ENCODE measurements around the gene SLIRP. TPM values are rescaled to one million over a fixed set of nuclear protein-coding genes. Genes with fewer than 3 reads are reported as not detected.
"Not testable (repeated sequence)": the region's sequence is repeated elsewhere in the genome, so short reads cannot be mapped to it uniquely, and the experiment has no call there.

SLIRP gene
- total and polyA plus RNA-seq, 4 experiments from 2014 or later: 37.5 to 334 (median 126) TPM

- H3K36me3 ChIP-seq (ENCODE audit: insufficient read depth, low read length): peaks cover 29% of the 10 kb centered on the region
- CTCF ChIA-PET (ENCODE audit: partially characterized antibody): no interaction called here
Measured at GRCh38 chr14:77741438-77741837, 33.5 kb downstream of the SLIRP start.

DNA sequence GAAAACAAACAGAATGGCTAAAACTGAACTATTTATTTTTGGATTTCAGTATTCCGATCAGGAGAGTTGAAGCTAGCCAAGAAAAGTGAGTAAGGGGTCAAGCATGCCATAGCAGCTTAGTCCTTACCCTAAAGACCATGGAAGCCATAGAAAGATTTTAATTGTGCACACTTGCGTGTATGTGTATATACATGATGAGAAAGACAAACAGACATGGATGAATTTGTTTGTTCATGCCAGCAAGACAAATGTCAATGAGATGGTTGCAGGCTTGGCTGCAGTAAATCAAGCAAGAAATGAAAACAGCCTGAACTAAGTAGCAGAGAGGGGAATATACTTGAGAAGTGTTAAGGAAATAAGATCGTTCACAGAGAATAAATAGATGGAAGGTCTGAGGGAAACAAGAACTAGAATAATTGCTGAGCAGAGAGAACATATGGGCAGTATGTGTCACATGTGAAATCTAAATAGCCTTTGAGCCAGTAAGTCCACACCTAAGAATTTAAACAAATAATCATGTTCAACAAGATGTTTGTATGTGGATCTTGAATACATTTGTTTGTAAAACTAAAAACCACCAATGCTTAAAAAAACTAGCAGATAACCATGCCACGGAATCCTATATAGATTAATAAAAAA lies 38.3 kb downstream of the SLIRP start:
- Histone ChIP-seq H3K9me3 (ENCODE audit: control insufficient read depth in 1 of 2, low read length in 2 of 2) (no peaks in the 10 kb centered on the region), H3K27ac (ENCODE audit: low read depth, low read length) (no peak overlapping the region), H3K27me3 (ENCODE audit: insufficient read depth, low read length) (no peaks in the 10 kb centered on the region), H3K4me1 (ENCODE audit: insufficient read depth, low read length) (no peaks in the 10 kb centered on the region), H3K36me3 (ENCODE audit: insufficient read depth, low read length) (peaks cover 29% of the 10 kb centered on the region), H3K4me3 (ENCODE audit: low read length in 2 of 2) (no peak overlapping the region)
- Mint-ChIP-seq H3K27me3 (no peaks in the 10 kb centered on the region), H3K9me3 (peaks cover 0 to 2% (median 0%) of the 10 kb centered on the region in 8 donors), H3K27ac (peak overlapping the region in 4 of 7 donors; percentile 0 to 89 (median 46)), H3K4me3 (no peak overlapping the region), H3K4me1 (peaks cover 20 to 43% (median 33%) of the 10 kb centered on the region in 4 donors), H3K36me3 (peaks cover 44 to 65% of the 10 kb centered on the region in 2 donors)
- ChIA-PET POLR2A (ENCODE audit: partially characterized antibody) (interaction anchor here (0.6 to 1.2 kb wide), 2 partner anchors 12 to 1581 kb away, joined by 3 to 4 read pairs; no protein-coding TSS in a partner anchor), CTCF (ENCODE audit: partially characterized antibody) (no interaction called here)
- intact Hi-C loops (cut with micrococcal nuclease): no loop called here
- DNase-seq: no peak

More at GRCh38 chr14:77741438-77741837, 33.5 kb downstream of the SLIRP start:
- Histone ChIP-seq H3K4me3 (ENCODE audit: low read length in 2 of 2) (no peak overlapping the region), H3K9me3 (ENCODE audit: control insufficient read depth in 1 of 2, low read length in 2 of 2) (no peaks in the 10 kb centered on the region), H3K4me1 (ENCODE audit: insufficient read depth, low read length) (peaks cover 11% of the 10 kb centered on the region), H3K27ac (ENCODE audit: low read depth, low read length) (no peak overlapping the region), H3K27me3 (ENCODE audit: insufficient read depth, low read length) (no peaks in the 10 kb centered on the region)
- Mint-ChIP-seq H3K36me3 (peaks cover 29 to 63% of the 10 kb centered on the region in 2 donors), H3K9me3 (no peaks in the 10 kb centered on the region), H3K27ac (peak overlapping the region in 4 of 7 donors; percentile 5 to 72 (median 25)), H3K4me3 (peak overlapping the region in 1 of 8 donors; percentile 2), H3K27me3 (no peaks in the 10 kb centered on the region), H3K4me1 (peaks cover 26 to 55% (median 38%) of the 10 kb centered on the region in 4 donors)
- POLR2A ChIA-PET (ENCODE audit: partially characterized antibody): interaction anchor here (0.6 to 1.6 kb wide), 2 partner anchors 19 to 20 kb away, joined by 3 to 5 read pairs; partner anchors contain the start of gene SNW1
- intact Hi-C loops (cut with micrococcal nuclease): no loop called here
- DNase-seq: no peak

GRCh38 chr14:77747425-77747824 lies 39.5 kb downstream of the SLIRP start:
- DNase-seq; H3K27ac Mint-ChIP-seq; H3K9me3 ChIP-seq (ENCODE audit: control insufficient read depth in 1 of 2, low read length in 2 of 2); POLR2A ChIA-PET (ENCODE audit: partially characterized antibody); CTCF ChIA-PET (ENCODE audit: partially characterized antibody); H3K27ac ChIP-seq (ENCODE audit: low read depth, low read length); H3K4me3 ChIP-seq (ENCODE audit: low read length in 2 of 2); H3K9me3 Mint-ChIP-seq; H3K27me3 Mint-ChIP-seq; H3K27me3 ChIP-seq (ENCODE audit: insufficient read depth, low read length); H3K4me3 Mint-ChIP-seq; H3K4me1 ChIP-seq (ENCODE audit: insufficient read depth, low read length); intact Hi-C loops (cut with micrococcal nuclease): not testable (repeated sequence)
- peaks cover 17 to 38% (median 30%) of the 10 kb centered on the region in 4 donors for H3K4me1 Mint-ChIP-seq
- H3K36me3 ChIP-seq (ENCODE audit: insufficient read depth, low read length): peaks cover 40% of the 10 kb centered on the region
- H3K36me3 Mint-ChIP-seq: peaks cover 51 to 64% of the 10 kb centered on the region in 2 donors

DNA sequence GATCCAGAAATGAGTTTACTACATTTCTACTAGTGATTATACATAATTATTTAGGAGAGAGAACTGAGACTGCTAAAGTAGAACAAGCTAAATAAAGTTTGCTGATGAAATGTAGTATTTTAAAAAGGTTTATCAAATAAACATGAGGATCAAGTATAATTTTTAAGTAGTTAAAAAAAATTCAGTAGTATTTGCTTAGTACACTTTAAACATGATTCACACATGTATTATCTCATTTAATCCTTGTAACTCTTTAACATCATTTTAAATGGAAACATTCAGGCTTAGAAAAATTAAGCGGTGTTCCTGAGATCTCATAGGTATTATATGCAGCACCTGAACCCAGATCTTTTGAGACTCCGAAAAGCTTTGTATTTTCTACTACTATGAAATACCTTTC lies 44.4 kb downstream of the SLIRP start:
- Mint-ChIP-seq H3K27me3 (no peaks in the 10 kb centered on the region), H3K27ac (peak overlapping the region in 1 of 7 donors; percentile 1), H3K9me3 (peaks cover 0 to 2% (median 0%) of the 10 kb centered on the region in 8 donors), H3K4me1 (peaks cover 15 to 54% (median 36%) of the 10 kb centered on the region in 4 donors), H3K4me3 (no peak overlapping the region), H3K36me3 (peaks cover 43 to 59% of the 10 kb centered on the region in 2 donors)
- Histone ChIP-seq H3K9me3 (ENCODE audit: control insufficient read depth in 1 of 2, low read length in 2 of 2) (no peaks in the 10 kb centered on the region), H3K4me1 (ENCODE audit: insufficient read depth, low read length) (peaks cover 30% of the 10 kb centered on the region), H3K36me3 (ENCODE audit: insufficient read depth, low read length) (peaks cover 50% of the 10 kb centered on the region), H3K4me3 (ENCODE audit: low read length in 2 of 2) (no peak overlapping the region), H3K27ac (ENCODE audit: low read depth, low read length) (no peak overlapping the region), H3K27me3 (ENCODE audit: insufficient read depth, low read length) (no peaks in the 10 kb centered on the region)
- no peak for DNase-seq
- ChIA-PET POLR2A (ENCODE audit: partially characterized antibody) (interaction anchor here (2.2 kb wide), 1 partner anchor 8 kb away, joined by 7 read pairs; the partner anchor contains the start of gene SNW1), CTCF (ENCODE audit: partially characterized antibody) (interaction anchor here (1.4 kb wide), 1 partner anchor 65 kb away, joined by 3 read pairs; no protein-coding TSS in a partner anchor)
- intact Hi-C loops (cut with micrococcal nuclease): no loop called here

- Mint-ChIP-seq H3K9me3 (peaks cover 0 to 2% (median 0%) of the 10 kb centered on the region in 8 donors), H3K4me3 (peak overlapping the region in 1 of 8 donors; percentile 4), H3K27ac (peak overlapping the region in 2 of 7 donors; percentile 1 to 59), H3K27me3 (no peaks in the 10 kb centered on the region), H3K36me3 (peaks cover 41 to 62% of the 10 kb centered on the region in 2 donors), H3K4me1 (peaks cover 21 to 61% (median 43%) of the 10 kb centered on the region in 4 donors)
- no peaks in the 10 kb centered on the region for H3K27me3 ChIP-seq (ENCODE audit: insufficient read depth, low read length)
- no peak for DNase-seq
- POLR2A ChIA-PET (ENCODE audit: partially characterized antibody): interaction anchor here (2.2 kb wide), 1 partner anchor 8 kb away, joined by 7 read pairs; the partner anchor contains the start of gene SNW1
- no peaks in the 10 kb centered on the region for H3K9me3 ChIP-seq (ENCODE audit: control insufficient read depth in 1 of 2, low read length in 2 of 2)
- no peak overlapping the region for H3K27ac ChIP-seq (ENCODE audit: low read depth, low read length)
- no peak overlapping the region for H3K4me3 ChIP-seq (ENCODE audit: low read length in 2 of 2)
- peaks cover 50% of the 10 kb centered on the region for H3K36me3 ChIP-seq (ENCODE audit: insufficient read depth, low read length)
- CTCF ChIA-PET (ENCODE audit: partially characterized antibody): interaction anchor here (1.4 kb wide), 1 partner anchor 64 kb away, joined by 3 read pairs; no protein-coding TSS in a partner anchor
- intact Hi-C loops (cut with micrococcal nuclease): no loop called here
- peaks cover 37% of the 10 kb centered on the region for H3K4me1 ChIP-seq (ENCODE audit: insufficient read depth, low read length)
Measured at GRCh38 chr14:77752799-77753516, 45.1 kb downstream of the SLIRP start.

GRCh38 chr14:77760381-77761204 lies 52.7 kb downstream of the SLIRP start, which contains the start of gene SNW1:
TSS of gene SNW1 (minus strand) at chr14:77761156. CDS start at chr14:77761127, 29 bp downstream.
- peak within 1 kb of the TSS; percentile 97 to 100 (median 98) for H3K27ac Mint-ChIP-seq
- intact Hi-C loops (cut with micrococcal nuclease): loop anchor here (1.0 kb wide), 5 partner anchors 40 to 383 kb away; partner anchors contain the start of genes ADCK1, ALKBH1, SAMD15 and SLIRP
- peaks cover 23 to 63% (median 39%) of the 10 kb centered on the region in 4 donors for H3K4me1 Mint-ChIP-seq
- Histone ChIP-seq H3K27me3 (ENCODE audit: insufficient read depth, low read length) (no peaks in the 10 kb centered on the region), H3K4me1 (ENCODE audit: insufficient read depth, low read length) (peaks cover 52% of the 10 kb centered on the region), H3K9me3 (ENCODE audit: control insufficient read depth in 1 of 2, low read length in 2 of 2) (no peaks in the 10 kb centered on the region), H3K27ac (ENCODE audit: low read depth, low read length) (peak within 1 kb of the TSS; percentile 99), H3K36me3 (ENCODE audit: insufficient read depth, low read length) (peaks cover 5% of the 10 kb centered on the region), H3K4me3 (ENCODE audit: low read length in 2 of 2) (peak within 1 kb of the TSS; percentile 94 to 98)
- H3K9me3 Mint-ChIP-seq: no peaks in the 10 kb centered on the region
- CTCF ChIA-PET (ENCODE audit: partially characterized antibody): interaction anchor here (1.2 to 1.5 kb wide), 3 partner anchors 39 to 62 kb away, joined by 3 to 4 read pairs (median 3); partner anchors contain the start of gene ADCK1
- H3K36me3 Mint-ChIP-seq: peaks cover 0 to 31% of the 10 kb centered on the region in 2 donors
- peak; percentile 89 to 94 (median 92) for DNase-seq
- POLR2A ChIA-PET (ENCODE audit: partially characterized antibody): interaction anchor here (0.7 to 3.3 kb wide), 10 partner anchors 9 to 440 kb away, joined by 3 to 25 read pairs (median 4); partner anchors contain the start of genes ADCK1, GSTZ1, POMT2 and SAMD15
- peak within 1 kb of the TSS; percentile 95 to 98 (median 97) for H3K4me3 Mint-ChIP-seq
- H3K27me3 Mint-ChIP-seq: no peaks in the 10 kb centered on the region

Data from CD4-positive, alpha-beta memory T cell (primary cell).